GM06990 (cell line): ENCODE results near the gene ATP13A1.

Experiments used
- DNase-seq: peaks from one replicate; pipeline ENCODE4 v3.0.0-alpha.2; 2011; ENCODE audit not compliant: insufficient read length; ENCODE audit errors: extremely low read depth
- H3K27me3 ChIP-seq: replicated peaks from 2 replicates; pipeline ENCODE4 v1.6.0; 2011; ENCODE audit warnings: low read length; ENCODE audit not compliant: control insufficient read depth, insufficient read depth
- H3K36me3 ChIP-seq: 2 replicates; pipeline ENCODE4 v1.5.1; 2011; ENCODE audit warnings: low read length; ENCODE audit not compliant: control insufficient read depth, insufficient read depth
- H3K4me3 ChIP-seq: replicated peaks from 2 replicates; pipeline ENCODE4 v1.5.1; 2011; ENCODE audit warnings: low read depth, mild to moderate bottlenecking, control low read depth, low read length
- TF ChIP-seq, protein P1 (sequence below): IDR thresholded peaks from 2 replicates; pipeline ENCODE4 v1.5.1; 2011; ENCODE audit warnings: low read length, control low read depth, mild to moderate bottlenecking, inconsistent platforms; ENCODE audit not compliant: insufficient read depth, poor library complexity, severe bottlenecking

ATP13A1 gene

DNA sequence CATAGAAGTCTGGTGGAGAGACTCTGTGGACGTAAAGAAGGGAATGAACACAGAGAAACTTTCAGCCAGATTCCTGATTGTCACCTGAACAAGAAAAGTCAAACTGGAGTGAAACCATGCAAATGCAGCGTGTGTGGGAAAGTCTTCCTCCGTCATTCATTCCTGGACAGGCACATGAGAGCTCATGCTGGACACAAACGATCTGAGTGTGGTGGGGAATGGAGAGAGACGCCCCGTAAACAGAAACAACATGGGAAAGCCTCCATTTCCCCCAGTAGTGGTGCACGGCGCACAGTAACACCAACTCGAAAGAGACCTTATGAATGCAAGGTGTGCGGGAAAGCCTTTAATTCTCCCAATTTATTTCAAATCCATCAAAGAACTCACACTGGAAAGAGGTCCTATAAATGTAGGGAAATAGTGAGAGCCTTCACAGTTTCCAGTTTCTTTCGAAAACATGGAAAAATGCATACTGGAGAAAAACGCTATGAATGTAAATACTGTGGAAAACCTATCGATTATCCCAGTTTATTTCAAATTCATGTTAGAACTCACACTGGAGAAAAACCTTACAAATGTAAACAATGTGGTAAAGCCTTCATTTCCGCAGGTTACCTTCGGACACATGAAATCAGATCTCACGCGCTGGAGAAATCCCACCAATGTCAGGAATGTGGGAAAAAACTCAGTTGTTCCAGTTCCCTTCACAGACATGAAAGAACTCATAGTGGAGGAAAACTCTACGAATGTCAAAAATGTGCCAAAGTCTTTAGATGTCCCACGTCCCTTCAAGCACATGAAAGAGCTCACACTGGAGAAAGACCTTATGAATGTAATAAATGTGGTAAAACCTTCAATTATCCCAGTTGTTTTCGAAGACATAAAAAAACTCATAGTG is 15.9 kb upstream of the ATP13A1 start:
- no peaks in the 10 kb centered on the region for H3K27me3 ChIP-seq
- H3K36me3 ChIP-seq, result peaks cover 11% of the 10 kb centered on the region
- TF ChIP-seq, protein P1, sequence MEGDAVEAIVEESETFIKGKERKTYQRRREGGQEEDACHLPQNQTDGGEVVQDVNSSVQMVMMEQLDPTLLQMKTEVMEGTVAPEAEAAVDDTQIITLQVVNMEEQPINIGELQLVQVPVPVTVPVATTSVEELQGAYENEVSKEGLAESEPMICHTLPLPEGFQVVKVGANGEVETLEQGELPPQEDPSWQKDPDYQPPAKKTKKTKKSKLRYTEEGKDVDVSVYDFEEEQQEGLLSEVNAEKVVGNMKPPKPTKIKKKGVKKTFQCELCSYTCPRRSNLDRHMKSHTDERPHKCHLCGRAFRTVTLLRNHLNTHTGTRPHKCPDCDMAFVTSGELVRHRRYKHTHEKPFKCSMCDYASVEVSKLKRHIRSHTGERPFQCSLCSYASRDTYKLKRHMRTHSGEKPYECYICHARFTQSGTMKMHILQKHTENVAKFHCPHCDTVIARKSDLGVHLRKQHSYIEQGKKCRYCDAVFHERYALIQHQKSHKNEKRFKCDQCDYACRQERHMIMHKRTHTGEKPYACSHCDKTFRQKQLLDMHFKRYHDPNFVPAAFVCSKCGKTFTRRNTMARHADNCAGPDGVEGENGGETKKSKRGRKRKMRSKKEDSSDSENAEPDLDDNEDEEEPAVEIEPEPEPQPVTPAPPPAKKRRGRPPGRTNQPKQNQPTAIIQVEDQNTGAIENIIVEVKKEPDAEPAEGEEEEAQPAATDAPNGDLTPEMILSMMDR, result no peak
- no peak overlapping the region for H3K4me3 ChIP-seq
- no peak for DNase-seq

DNA sequence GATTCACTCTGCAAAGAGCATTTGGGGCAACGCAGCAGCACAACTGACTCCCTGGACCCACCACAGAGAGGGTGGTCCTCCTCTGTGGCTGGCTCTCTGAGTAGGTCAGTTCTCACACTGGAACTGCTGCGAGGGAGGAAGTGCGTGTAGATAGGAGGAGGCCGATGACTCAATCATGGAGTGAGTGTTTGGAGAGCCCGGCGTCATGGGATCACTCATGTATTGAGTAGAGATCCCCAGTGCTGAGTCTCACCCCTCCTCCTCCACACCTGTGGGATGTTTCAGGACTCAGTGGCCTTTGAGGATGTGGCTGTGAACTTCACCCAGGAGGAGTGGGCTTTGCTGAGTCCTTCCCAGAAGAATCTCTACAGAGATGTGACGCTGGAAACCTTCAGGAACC is 14.1 kb upstream of the ATP13A1 start:
- H3K36me3 ChIP-seq, result peaks cover 13% of the 10 kb centered on the region
- no peaks in the 10 kb centered on the region for H3K27me3 ChIP-seq
- TF ChIP-seq, protein P1, result no peak
- DNase-seq, result no peak
- H3K4me3 ChIP-seq, result no peak overlapping the region

DNA sequence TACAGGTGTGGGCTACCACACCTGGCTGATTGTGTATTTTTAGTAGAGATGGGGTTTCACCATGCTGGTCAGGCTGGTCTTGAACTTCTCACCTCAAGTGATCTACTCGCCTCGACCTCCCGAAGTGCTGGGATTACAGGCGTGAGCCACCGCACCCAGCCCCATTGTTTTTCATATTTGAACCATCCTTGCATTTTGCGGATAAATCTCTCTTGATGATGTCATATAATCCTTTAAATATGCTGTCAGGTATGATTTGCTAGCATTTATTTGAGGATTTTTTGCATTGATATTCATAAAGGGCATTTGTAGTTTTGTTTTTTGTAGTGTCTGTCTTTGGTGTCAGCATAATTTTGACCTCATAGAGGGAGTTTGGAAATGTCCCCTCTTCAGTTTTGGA is 10.8 kb upstream of the ATP13A1 start:
- H3K36me3 ChIP-seq, result peaks cover 13% of the 10 kb centered on the region
- TF ChIP-seq, protein P1, result no peak
- no peak overlapping the region for H3K4me3 ChIP-seq
- no peaks in the 10 kb centered on the region for H3K27me3 ChIP-seq
- DNase-seq, result no peak

DNA sequence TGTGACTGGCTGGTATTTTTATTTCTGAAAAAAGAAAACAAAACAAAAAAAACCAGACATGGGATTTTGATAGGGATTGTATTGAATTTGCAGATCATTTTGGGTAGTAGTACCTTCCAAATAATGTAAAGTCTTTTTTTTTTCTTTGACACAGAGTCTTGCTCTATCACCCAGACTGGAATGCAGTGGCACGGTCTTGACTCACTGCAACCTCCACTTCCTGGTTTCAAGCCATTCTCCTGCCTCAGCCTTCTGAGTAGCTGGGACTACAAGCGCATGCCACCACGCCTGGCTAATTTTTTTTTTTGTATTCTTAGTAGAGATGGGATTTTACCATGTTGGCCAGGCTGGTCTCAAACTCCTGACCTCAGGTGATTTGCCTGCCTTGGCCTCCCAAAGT is 9.3 kb upstream of the ATP13A1 start:
- TF ChIP-seq, protein P1, result no peak
- Histone ChIP-seq H3K27me3 (no peaks in the 10 kb centered on the region), H3K36me3 (peaks cover 7% of the 10 kb centered on the region), H3K4me3 (no peak overlapping the region)
- no peak for DNase-seq

DNA sequence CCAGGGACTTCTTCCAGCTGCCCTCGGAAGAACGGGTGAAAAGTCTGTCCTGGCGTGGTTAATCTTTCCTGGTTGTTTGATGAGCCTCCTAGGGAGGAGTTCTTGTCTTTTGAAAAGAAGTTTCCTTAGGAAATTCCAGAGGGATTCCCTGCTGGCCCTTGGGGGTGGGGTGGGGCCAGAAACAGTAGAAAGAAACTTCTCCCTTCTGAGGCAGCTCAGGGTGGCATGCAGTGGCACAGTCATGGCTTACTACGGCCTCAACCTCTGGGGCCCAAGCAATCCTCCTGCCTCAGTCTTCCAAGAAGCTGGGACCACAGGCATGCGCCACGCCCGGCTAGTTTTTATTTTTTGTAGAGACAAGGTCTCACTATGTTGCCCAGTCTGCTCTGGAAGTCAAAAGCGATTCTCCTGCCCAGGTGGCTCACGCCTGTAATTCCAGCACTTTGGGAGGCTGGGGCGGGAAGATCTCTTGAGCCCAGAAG is 6.6 kb upstream of the ATP13A1 start:
- TF ChIP-seq, protein P1, result no peak
- Histone ChIP-seq H3K36me3 (peaks cover 2% of the 10 kb centered on the region; the same call in 1 of the 2 replicates), H3K4me3 (peak overlapping the region; percentile 93), H3K27me3 (no peaks in the 10 kb centered on the region)
- no peak for DNase-seq
